Measurements from ENCODE around the gene DAB2IP. TPM values are rescaled to one million over a fixed set of nuclear protein-coding genes. Genes with fewer than 3 reads are reported as not detected.

Gene DAB2IP
- total RNA-seq, 1 experiment from 2014 or later = 46.7 TPM

- Histone ChIP-seq H3K27ac (no peak overlapping the region), H3K27me3 (ENCODE audit: insufficient read depth, low read depth) (peaks cover 15% of the 10 kb centered on the region; the same call in 1 of the 2 replicates), H4K20me1 (ENCODE audit: insufficient read depth) (no peaks in the 10 kb centered on the region; the same call in 1 of the 2 replicates), H2AFZ (no peak overlapping the region), H3K4me3 (no peak overlapping the region), H3K79me2 (ENCODE audit: low read depth) (no peaks in the 10 kb centered on the region), H3K9me3 (ENCODE audit: insufficient read depth, low read depth) (no peaks in the 10 kb centered on the region), H3K4me2 (no peak overlapping the region), H3K4me1 (replicated peaks; ENCODE audit: insufficient read depth) (peaks cover 8% of the 10 kb centered on the region), H3F3A (ENCODE audit: insufficient read depth, low read depth) (peaks cover 15% of the 10 kb centered on the region; the same call in 1 of the 2 replicates), H3K36me3 (ENCODE audit: low read depth) (no peaks in the 10 kb centered on the region), H3K9me2 (ENCODE audit: insufficient read depth) (no peaks in the 10 kb centered on the region)
- intact Hi-C loops (cut with micrococcal nuclease; ENCODE audit: unreplicated experiment) = no loop called here
- TF ChIP-seq EZH2 (IDR thresholded peaks at IDR 0.05; ENCODE audit: low read depth) = no peak
- TF ChIP-seq CTCF (conservative IDR thresholded peaks at IDR 0.05) = no peak
- ChIA-PET CTCF (no interaction called here), POLR2A (ENCODE audit: unreplicated experiment) (no interaction called here)
- no TSS peak for BruUV-seq (replicated peaks)
- no peak for DNase-seq
These were observed 2.6 kb upstream of the DAB2IP start for GRCh38 chr9:121648799-121649198.

- no peaks in the 10 kb centered on the region for H3K9me2 ChIP-seq (ENCODE audit: insufficient read depth)
- H3K79me2 ChIP-seq (ENCODE audit: low read depth) = no peaks in the 10 kb centered on the region
- H2AFZ ChIP-seq = no peak overlapping the region
- no peaks in the 10 kb centered on the region for H3K36me3 ChIP-seq (ENCODE audit: low read depth)
- BruUV-seq (replicated peaks) = no TSS peak
- H3K4me1 ChIP-seq (replicated peaks; ENCODE audit: insufficient read depth) = peaks cover 14% of the 10 kb centered on the region
- H3K4me2 ChIP-seq = peak overlapping the region; percentile 43
- ChIA-PET CTCF (interaction anchor here (0.6 kb wide), 1 partner anchor 356 kb away, joined by 4 read pairs; no protein-coding TSS in a partner anchor), POLR2A (ENCODE audit: unreplicated experiment) (no interaction called here)
- no peak for TF ChIP-seq EZH2 (IDR thresholded peaks at IDR 0.05; ENCODE audit: low read depth)
- no peak for TF ChIP-seq CTCF (conservative IDR thresholded peaks at IDR 0.05)
- no peak for DNase-seq
- no peaks in the 10 kb centered on the region; the same call in 1 of the 2 replicates for H4K20me1 ChIP-seq (ENCODE audit: insufficient read depth)
- no peaks in the 10 kb centered on the region for H3K9me3 ChIP-seq (ENCODE audit: insufficient read depth, low read depth)
- peaks cover 15% of the 10 kb centered on the region; the same call in 1 of the 2 replicates for H3F3A ChIP-seq (ENCODE audit: insufficient read depth, low read depth)
- intact Hi-C loops (cut with micrococcal nuclease; ENCODE audit: unreplicated experiment) = loop anchor here (2.0 kb wide), 1 partner anchor 87 kb away; no protein-coding TSS in a partner anchor
- H3K27me3 ChIP-seq (ENCODE audit: insufficient read depth, low read depth) = peaks cover 15% of the 10 kb centered on the region; the same call in 1 of the 2 replicates
- no peak overlapping the region for H3K27ac ChIP-seq
- no peak overlapping the region for H3K4me3 ChIP-seq
These were observed 1.8 kb upstream of the DAB2IP start for GRCh38 chr9:121649476-121650216.

GRCh38 chr9:121650217-121651007, 1.0 kb upstream of the DAB2IP start:
- no peaks in the 10 kb centered on the region; the same call in 1 of the 2 replicates for H4K20me1 ChIP-seq (ENCODE audit: insufficient read depth)
- no peaks in the 10 kb centered on the region for H3K79me2 ChIP-seq (ENCODE audit: low read depth)
- ChIA-PET POLR2A (ENCODE audit: unreplicated experiment) (no interaction called here), CTCF (interaction anchor here (0.6 to 0.7 kb wide), 2 partner anchors 65 to 356 kb away, joined by 4 read pairs; no protein-coding TSS in a partner anchor)
- TF ChIP-seq CTCF (conservative IDR thresholded peaks at IDR 0.05) (no peak), EZH2 (IDR thresholded peaks at IDR 0.05; ENCODE audit: low read depth) (no peak)
- BruUV-seq (replicated peaks) = no TSS peak
- no peaks in the 10 kb centered on the region for H3K36me3 ChIP-seq (ENCODE audit: low read depth)
- no peaks in the 10 kb centered on the region for H3K9me3 ChIP-seq (ENCODE audit: insufficient read depth, low read depth)
- H3K4me1 ChIP-seq (replicated peaks; ENCODE audit: insufficient read depth) = peaks cover 16% of the 10 kb centered on the region
- peaks cover 15% of the 10 kb centered on the region; the same call in 1 of the 2 replicates for H3F3A ChIP-seq (ENCODE audit: insufficient read depth, low read depth)
- H3K27ac ChIP-seq = no peak overlapping the region
- no peak overlapping the region for H2AFZ ChIP-seq
- no peaks in the 10 kb centered on the region for H3K9me2 ChIP-seq (ENCODE audit: insufficient read depth)
- H3K4me3 ChIP-seq = no peak overlapping the region
- peaks cover 15% of the 10 kb centered on the region; the same call in 1 of the 2 replicates for H3K27me3 ChIP-seq (ENCODE audit: insufficient read depth, low read depth)
- peak; percentile 51 to 85 for DNase-seq
- intact Hi-C loops (cut with micrococcal nuclease; ENCODE audit: unreplicated experiment) = loop anchor here (1.0 to 2.0 kb wide), 2 partner anchors 51 to 86 kb away; no protein-coding TSS in a partner anchor
- H3K4me2 ChIP-seq = peak overlapping the region; percentile 72

All from PC-9 (cell line).